ENCODE results near the gene AQP6. TPM values are rescaled to one million over a fixed set of nuclear protein-coding genes. Genes with fewer than 3 reads are reported as not detected.
"Not testable (repeated sequence)": the region's sequence is repeated elsewhere in the genome, so short reads cannot be mapped to it uniquely, and the experiment has no call there.

AQP6 gene
- total RNA-seq, 1 donor: 0.09 TPM

GRCh38 chr12:49987625-49988303 lies 15.0 kb downstream of the AQP6 start:
- no peak for TF ChIP-seq CTCF (IDR thresholded peaks at IDR 0.05; ENCODE audit: insufficient read depth, low read length)

GRCh38 chr12:49989400-49989799 lies 16.7 kb downstream of the AQP6 start:
- not testable (repeated sequence) for DNase-seq (ENCODE audit: low read depth)

More at GRCh38 chr12:49987625-49988303, 15.0 kb downstream of the AQP6 start:
- no peak for DNase-seq (ENCODE audit: low read depth)
- no peak overlapping the region for H3K4me3 ChIP-seq (ENCODE audit: low read depth, low read length)

GRCh38 chr12:49990273-49990672 lies 17.5 kb downstream of the AQP6 start:
- peak; percentile 45 for DNase-seq (ENCODE audit: low read depth)
- H3K4me3 ChIP-seq (ENCODE audit: low read depth, low read length): no peak overlapping the region
- no peak for TF ChIP-seq CTCF (IDR thresholded peaks at IDR 0.05; ENCODE audit: insufficient read depth, low read length)

More at GRCh38 chr12:49989400-49989799, 16.7 kb downstream of the AQP6 start:
- not testable (repeated sequence) for H3K4me3 ChIP-seq (ENCODE audit: low read depth, low read length)

- H3K4me3 ChIP-seq (ENCODE audit: low read depth, low read length): no peak overlapping the region
- TF ChIP-seq CTCF (IDR thresholded peaks at IDR 0.05; ENCODE audit: insufficient read depth, low read length): no peak
- DNase-seq (ENCODE audit: low read depth): no peak
Observed at GRCh38 chr12:49998453-49998852, 25.7 kb downstream of the AQP6 start.

GRCh38 chr12:50003595-50003994 lies 30.8 kb downstream of the AQP6 start:
- no peak overlapping the region for H3K4me3 ChIP-seq (ENCODE audit: low read depth, low read length)
- no peak for TF ChIP-seq CTCF (IDR thresholded peaks at IDR 0.05; ENCODE audit: insufficient read depth, low read length)
- DNase-seq (ENCODE audit: low read depth): peak; percentile 64

GRCh38 chr12:50004696-50005095 lies 31.9 kb downstream of the AQP6 start:
- TF ChIP-seq CTCF (IDR thresholded peaks at IDR 0.05; ENCODE audit: insufficient read depth, low read length): no peak
- no peak overlapping the region for H3K4me3 ChIP-seq (ENCODE audit: low read depth, low read length)
- DNase-seq (ENCODE audit: low read depth): no peak

GRCh38 chr12:50005175-50005574 lies 32.4 kb downstream of the AQP6 start:
- peak; percentile 24 for DNase-seq (ENCODE audit: low read depth)
- no peak for TF ChIP-seq CTCF (IDR thresholded peaks at IDR 0.05; ENCODE audit: insufficient read depth, low read length)

More at GRCh38 chr12:50005175-50005574, 32.4 kb downstream of the AQP6 start:
- H3K4me3 ChIP-seq (ENCODE audit: low read depth, low read length): no peak overlapping the region
